GM18858 (cell line): Measurements from ENCODE around the gene PKN1.
A peak's percentile ranks its signal among the peaks of the same experiment; 100 is the strongest.
"Not testable (repeated sequence)": the region's sequence is repeated elsewhere in the genome, so short reads cannot be mapped to it uniquely, and the experiment has no call there.

Experiments used
- ATAC-seq: cut with Tn5 transposase; IDR thresholded peaks from one replicate; pipeline ENCODE4 v1.9.1; 2021; ENCODE audit not compliant: unreplicated experiment

PKN1 gene

DNA sequence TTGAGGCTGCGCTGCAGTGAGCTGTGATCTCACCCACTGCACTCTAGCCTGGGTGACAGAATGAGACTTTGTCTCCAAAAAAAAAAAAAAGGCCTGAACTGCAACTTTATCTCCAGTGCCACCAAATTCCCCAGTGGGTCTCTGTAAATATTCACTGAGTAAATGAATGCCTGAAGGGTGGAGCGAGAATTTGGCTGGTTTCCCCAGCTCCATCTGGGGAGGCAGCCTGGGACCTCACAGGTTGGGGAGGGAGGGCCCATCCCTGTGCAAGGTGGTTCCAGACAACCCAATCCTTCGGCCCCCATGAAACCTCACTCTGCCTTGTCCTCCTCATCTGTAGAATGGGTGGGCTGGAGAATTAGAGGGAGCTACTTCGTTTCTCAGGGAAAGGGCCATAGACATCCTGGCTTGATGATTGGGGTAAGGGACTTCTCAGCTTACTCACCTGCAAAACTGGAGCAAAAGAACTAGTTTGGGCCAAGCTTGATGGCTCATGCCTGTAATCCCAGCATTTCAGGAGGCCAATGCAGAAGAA is 4.2 kb upstream of the PKN1 start:
- ATAC-seq: no peak

DNA sequence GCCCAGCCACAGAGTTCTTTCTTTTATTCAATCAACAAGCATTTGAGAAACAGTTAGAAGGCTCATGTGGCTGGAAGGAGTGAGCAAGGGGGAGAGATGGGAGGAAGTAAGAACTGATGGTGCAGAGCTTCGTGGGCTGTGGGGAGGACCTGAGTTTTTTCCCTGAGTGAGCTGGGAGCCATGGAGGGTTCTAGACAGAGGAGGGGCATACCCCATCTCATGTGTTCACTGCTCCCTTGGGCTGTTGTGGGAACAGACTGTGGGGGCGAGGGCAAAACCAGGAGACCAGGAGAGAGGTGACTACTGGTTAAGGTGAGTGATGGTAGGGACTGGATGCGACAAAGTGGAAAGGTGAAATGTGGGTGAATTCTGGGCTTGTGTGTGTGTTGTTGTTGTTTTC is 2.4 kb upstream of the PKN1 start:
- ATAC-seq: no peak

DNA sequence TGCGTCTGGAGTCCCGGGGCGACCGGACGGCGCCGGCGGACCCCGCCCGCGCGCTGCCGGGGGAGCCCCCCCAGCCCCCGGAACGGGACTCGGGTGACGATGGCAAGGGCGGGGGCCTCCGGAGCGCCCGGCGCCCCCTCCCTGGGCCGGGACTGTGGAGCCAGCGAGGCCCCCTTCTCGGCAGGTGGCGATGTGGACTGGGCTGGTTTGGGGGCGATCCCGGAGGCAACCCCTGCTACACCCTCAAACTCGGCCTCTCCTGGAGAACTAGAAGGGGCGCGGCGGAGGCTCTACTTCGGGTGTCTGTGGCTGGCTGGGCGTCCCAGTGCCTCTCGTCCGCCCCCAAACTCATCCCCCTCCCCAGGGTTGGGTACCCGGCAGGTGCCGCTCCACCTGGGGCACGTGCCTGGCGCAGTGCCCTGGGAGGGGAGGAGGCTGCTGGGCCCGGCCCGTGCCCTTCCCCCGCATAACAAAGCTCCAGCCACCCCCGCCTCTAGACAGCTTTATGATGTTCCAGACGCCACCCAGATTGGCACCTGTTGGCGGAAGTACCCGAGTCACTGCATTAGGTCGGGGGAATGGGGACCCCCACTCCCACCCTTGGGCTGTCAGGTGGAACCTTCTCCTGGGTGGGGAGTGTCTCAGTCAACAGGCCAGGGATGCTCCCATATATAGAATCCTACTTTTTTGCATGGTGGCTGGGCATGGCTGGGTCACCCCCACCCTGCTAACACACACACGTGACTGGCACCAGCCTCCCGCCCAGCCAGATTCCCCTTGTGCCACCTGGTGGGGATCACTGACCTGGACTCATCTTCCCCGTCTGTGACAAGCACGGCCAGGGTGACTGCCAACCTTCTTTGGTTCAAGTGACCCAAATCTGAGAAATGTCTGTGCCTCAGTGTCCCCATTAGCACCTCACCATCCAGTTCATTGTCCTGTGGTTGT is 722 bp downstream of the PKN1 start:
- ATAC-seq: no peak

DNA sequence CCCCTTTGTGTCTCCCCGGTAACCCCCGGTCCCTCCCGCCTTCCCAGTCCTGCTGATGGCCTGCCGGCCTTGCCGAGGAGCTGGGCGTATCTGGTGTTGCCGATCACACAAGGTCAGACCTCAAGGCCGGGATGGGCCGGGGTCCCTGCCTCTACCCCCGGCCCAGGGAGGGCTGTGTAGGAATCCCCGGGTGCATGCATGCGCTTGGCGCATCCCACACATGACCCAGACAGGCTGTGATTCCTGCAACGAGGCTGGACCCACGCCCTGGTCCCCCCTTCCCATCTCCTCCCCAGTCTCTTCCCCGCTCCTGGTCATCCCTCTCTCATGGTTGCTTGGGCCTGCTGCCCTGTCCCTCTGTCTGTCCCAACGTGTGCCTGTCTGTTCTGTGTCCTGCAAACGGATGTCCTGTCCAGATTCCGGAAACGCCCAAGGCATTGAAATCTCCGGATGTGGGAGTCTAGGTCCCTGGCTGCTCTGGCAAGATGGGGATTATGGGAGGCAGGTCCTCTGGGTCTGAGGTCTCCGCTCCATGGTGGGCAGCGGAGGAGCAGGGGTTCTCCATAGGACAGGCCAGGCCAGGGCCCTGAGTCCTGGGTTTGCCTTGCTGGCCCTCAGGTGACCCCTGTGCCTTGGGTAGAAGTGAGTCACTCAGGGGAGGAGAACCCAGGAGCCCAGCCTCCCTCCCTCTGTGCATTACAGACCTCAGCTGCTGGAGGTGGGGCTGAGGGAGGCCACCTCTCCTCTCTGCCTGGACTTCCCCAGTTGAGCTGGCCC is 1.6 kb downstream of the PKN1 start:
- ATAC-seq: no peak

DNA sequence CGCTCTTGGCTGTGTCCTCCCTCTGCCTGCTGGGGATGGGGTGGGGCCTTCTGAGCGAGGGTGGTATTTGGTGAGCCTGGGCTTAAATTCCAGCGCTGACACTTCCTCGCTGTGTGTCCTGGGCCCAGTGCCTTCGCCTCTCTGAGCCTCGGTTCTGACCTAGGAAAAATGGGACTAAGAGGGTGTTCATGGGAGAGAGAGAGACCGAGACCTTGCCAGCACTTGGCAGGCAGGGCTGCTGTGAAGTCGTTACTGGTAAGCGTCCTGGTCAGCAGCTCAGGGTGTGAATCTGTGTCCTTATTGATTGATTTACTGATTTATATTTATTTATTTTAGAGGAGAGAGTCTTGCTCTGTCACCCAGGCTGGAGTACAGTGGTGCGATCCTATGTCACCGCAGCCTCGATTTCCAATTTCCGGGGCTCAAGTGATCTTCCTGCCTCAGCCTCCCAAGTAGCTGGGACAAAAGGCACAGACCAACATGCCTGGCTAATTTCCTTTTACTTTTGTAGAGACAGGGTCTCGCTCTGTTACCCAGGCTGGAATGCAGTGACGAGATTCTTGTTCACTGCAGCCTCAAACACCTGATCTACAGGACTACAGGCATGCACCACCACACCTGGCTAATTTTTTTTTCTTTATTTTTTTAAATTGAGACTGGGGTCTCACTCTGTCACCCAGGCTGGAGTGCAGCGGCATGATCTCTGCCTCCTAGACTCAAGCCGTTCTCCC is 2.4 kb downstream of the PKN1 start:
- ATAC-seq: no peak

DNA sequence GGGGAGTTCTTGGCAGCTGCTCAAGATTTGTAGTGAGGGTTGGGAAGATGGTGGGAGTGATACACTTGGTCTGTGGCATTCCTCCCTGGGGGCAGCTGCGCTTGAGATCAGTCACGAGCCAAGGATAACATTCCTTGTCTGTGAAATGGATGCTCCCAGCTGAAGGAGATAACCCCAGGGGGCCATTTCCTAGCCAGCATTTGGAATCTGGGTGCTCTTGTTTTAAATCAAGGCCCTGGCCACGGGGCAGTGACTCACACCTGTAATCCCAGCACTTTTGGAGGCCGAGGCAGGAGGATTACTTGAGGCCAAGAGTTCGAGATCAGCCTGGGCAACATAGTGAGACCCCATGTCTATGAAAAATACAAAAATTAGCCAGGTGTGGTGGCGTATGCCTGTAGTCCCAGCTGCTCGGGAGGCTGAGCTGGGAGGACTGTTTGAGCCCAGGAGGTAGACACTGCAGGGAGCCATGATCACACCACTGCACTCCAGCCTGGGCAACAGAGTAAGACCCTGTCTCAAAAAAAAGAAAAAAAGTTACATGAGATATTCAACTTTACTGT is 4.6 kb downstream of the PKN1 start:
- ATAC-seq: no peak

DNA sequence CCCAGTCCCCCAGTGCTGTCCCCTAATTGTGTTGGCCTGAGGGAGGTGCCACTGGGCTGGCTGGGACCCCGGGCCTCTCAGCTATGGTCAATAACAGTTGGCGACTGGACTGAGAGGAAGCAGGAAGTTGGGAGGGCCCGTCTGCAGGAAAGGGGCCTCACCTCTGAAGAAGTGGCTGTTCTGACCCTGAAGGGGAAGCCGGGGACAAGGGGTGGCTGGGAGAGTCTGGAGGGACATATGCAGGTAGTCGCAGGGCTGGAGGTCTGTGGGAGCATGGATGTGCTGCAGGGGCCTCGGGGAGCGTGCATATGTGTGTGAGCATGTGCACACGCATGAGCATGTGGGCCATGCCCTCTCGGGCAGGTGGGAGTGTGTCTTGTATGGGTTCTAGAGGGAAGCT is 5.9 kb downstream of the PKN1 start:
- no peak for ATAC-seq

DNA sequence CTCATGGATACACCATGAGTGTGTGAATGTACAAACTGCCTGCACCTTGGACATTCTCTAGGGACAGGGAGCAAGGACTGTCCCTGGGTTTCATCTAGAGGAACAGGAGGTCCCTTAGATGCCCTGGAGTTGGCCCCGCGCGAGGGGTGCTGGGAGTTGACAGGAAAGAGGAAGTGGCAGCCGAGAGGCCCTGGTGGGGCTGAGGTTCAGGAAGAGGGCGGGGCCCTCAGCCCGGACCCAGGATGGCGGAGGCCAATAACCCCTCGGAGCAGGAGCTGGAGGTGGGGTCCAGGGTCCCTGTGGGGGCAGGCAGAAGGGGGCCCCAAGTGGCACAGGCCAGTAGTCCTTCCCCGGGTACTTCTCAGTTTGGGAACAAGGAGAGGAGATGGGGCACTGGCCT is 6.9 kb downstream of the PKN1 start:
- ATAC-seq: peak; percentile 63

DNA sequence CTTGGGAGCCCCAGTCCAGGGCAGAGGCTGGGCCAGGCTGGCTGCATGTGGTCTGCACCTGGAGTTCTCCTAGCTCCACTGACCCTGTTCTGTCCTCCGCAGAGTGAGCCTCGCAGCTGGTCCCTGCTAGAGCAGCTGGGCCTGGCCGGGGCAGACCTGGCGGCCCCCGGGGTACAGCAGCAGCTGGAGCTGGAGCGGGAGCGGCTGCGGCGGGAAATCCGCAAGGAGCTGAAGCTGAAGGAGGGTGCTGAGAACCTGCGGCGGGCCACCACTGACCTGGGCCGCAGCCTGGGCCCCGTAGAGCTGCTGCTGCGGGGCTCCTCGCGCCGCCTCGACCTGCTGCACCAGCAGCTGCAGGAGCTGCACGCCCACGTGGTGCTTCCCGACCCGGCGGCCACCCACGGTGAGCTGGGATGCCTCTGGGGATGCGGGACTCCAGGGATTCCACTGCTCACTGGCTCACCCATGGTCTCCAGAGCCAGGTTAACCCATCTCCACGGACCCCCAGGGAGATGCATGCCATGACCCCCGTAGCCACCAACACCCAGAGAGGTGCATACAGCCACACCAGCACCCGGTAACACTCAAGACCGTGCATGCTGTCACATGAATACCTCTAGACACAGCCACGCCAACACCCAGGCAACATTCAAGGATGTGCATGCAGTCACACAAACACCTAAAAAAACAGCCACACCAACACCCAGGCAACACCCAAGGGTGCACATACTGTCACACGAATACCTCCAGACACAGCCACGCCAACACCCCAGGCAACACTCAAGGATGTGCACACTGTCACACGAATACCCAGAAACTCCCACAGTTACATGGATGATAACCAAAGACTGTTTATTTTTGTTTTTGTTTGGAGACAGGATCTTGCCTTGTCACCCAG is 8.2 kb downstream of the PKN1 start:
- no peak for ATAC-seq

DNA sequence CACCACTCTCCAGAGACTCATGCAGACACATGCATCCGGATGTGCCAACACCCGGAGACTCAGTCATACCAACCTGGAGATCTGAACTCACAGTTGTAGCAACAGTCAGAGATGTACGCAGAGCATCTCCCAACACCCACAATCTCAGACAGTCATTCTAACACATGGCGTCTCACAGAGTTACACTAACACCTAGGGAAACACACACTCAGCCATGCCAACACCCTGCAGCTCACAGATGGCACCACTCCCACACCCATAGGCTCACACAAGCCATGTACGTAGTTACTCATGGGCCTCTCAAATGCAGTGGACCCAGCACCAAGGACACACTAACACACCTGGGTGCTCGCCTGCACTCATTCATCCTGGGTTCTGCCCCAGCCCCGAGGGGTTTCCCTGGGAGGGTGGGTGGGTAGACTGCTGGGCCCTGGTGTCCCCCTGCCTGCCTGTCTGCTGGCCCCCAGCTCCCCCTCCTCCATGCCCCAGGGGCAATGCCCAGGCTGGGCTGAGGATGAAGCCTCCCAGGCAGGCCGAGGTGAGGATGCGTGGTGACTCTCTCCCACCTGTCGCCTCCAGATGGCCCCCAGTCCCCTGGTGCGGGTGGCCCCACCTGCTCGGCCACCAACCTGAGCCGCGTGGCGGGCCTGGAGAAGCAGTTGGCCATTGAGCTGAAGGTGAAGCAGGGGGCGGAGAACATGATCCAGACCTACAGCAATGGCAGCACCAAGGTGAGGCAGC is 10.0 kb downstream of the PKN1 start:
- no peak for ATAC-seq

DNA sequence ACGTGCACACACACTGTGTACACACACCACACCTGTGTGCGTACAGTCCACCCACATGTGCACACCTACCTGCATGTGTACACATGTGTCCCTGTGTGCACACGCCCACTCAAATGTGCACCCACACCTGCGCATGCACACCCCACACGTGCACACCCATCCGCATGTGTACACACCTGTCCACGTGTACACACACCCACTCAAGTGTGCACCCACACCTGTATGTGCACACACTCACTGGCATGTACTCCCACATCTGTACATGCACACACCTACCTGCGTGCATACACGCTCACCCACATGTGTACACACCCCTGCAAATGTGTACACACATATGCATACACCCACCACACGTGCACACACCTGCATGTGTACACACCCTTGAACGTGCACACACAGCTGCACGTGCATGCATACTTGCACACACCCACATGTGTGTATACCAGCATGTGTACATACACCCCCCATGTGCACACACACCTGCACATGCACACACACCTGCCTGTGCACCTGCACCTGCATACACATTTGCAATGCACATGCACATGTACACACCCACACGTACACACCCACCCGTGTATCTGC is 10.6 kb downstream of the PKN1 start:
- no peak for ATAC-seq

DNA sequence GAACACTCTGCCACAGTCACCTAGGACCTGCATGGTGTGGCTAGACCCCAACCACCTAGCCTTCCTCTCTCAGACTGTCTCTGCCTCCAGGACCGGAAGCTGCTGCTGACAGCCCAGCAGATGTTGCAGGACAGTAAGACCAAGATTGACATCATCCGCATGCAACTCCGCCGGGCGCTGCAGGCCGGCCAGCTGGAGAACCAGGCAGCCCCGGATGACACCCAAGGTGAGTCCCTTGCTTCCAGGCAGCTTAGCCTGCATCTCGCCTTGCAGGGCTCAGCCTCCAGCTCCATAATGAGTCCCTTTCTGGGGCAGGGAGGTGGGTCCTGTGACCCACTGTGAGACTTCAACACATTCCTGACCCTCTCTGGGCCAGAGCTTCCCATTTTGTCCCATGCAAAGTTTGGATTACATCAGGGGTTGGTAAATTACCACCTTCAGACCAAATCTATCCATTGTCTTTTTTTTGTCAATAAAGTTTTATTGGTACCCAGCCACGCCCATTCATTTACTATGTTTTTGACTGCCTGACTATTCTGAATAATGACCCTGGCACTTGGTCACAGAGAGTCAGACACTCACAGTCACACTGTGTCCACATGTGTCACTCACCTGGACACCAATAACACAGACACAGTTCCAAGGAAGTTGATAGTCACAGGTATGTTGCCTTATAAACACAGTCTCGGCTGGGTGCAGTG is 13.4 kb downstream of the PKN1 start:
- ATAC-seq: no peak

DNA sequence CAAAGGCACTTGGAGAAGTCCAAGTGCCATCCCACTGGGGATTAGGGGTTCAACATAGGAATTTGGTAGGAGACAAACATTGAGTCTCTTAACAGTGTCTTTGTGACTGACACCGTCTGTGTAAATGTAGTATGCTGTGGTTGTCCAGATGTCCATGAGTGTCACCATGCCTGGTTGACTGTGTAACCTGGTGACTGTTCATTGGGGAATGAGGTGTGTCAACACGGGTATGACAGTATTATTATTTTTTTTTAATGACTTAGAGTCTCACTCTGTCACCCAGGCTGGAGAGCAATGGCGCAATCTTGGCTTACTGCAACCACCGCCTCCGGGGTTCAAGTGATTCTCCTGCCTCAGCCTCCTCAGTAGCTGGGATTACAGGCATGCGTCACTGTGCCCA is 16.2 kb downstream of the PKN1 start:
- ATAC-seq: no peak

DNA sequence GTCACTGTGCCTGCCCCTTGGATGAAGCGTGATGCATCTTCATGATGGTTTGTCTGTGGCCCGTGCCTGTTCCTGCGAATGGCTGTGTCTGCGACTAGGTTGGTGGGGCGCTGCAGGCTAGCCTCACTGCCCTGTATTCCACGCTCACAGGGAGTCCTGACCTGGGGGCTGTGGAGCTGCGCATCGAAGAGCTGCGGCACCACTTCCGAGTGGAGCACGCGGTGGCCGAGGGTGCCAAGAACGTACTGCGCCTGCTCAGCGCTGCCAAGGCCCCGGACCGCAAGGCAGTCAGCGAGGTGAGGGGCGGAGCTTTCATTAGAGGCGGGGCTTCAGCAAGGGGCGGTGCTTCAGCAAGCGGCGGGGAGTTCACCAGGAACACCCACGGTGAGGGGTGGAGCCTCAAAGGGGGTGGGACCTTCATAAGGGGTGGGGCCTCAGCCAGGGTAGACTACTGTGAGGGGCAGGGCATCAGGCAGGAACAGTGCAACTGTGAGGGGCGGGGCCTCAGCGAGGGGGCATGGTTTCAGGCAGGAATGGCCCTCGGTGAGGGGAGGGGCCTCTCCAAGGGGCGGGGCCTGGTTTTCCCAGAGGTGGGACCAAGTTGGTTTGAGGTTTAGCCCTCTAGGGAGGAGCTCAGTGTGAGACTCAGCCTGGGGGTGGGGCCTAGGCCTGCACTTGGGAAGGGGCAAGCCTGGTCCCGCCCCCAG is 17.2 kb downstream of the PKN1 start:
- no peak for ATAC-seq

DNA sequence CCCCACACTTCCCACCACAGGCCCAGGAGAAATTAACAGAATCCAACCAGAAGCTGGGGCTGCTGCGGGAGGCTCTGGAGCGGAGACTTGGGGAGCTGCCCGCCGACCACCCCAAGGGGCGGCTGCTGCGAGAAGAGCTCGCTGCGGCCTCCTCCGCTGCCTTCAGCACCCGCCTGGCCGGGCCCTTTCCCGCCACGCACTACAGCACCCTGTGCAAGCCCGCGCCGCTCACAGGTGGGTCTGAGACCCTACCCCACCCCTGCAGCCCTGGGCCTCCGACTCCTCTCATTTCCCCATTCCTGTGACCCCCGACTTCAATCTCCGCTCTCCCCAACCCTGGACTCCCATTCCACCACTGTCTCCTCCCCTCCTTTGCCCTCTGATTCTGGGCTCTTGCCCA is 17.8 kb downstream of the PKN1 start:
- ATAC-seq: no peak

DNA sequence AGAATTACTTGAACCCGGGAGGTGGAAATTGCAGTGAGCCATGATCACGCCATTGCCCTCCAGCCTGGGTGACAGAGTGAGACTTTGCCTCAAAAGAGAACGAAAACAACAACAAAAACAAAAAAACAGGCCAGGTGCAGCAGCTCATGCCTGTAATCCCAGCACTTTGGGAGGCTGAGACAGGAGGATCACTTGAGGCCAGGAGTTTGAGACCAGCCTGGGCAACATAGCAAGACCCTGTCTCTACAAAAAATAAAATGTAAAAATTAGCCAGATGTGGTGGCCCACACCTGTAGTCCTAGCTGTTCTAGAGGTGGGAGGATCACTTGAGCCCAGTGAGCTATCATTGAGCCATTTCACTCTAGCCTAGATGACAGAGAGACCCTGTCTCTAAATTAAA is 19.2 kb downstream of the PKN1 start:
- not testable (repeated sequence) for ATAC-seq

DNA sequence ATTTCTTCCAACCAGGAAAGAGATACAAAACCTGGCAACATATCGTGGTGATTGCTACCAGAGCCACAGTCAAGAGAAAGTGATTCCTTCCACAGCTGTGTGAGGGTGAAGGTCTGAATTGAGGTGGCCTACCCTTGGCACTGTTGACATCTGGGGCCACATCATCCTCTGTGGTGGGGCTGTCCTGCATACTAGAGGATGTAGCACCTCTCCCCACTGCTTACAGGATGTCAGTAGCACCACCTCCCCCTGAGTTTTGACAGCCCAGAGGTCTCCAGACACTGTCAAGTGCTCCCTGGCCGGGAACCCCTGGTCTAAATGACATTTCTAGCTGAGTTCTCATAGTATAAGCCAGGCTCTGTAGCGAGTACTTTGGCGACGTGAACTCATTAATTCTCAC is 26.6 kb downstream of the PKN1 start:
- ATAC-seq: no peak

DNA sequence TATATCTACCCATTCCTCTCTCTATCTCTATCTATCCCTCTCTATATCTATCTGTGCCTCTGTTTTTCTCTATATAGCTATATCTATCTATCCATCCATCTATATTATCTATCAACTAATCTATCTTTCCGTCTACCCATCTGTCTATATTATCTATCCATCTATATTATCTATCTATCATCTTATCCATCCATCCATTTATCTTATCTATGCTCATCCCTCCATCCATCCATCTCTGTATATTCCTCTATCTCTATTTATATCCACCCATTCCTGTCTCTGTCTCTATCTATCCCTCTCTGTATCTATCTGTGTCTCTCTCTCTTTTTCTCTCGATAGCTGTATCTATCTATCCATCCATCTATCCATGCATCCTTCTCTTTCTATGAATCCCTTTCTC is 27.8 kb downstream of the PKN1 start:
- ATAC-seq: no peak
